K562 (cell line): ENCODE results near the gene LATS1. TPM values are rescaled to one million over a fixed set of nuclear protein-coding genes. Genes with fewer than 3 reads are reported as not detected.
A peak's percentile ranks its signal among the peaks of the same experiment; 100 is the strongest.

ENCODE experiments used
- CBFA2T2 ChIP-seq: fragments of 450-650 bp; conservative IDR thresholded peaks from 2 replicates; pipeline ENCODE4 v1.6.1; 2017; ENCODE audit warnings: mild to moderate bottlenecking
- NONO ChIP-seq, 2 experiments: fragments of 200-400 bp in 1 of 2; fragments of 450-650 bp in 1 of 2; formaldehyde crosslinking in 1 of 2; IDR thresholded peaks; 2 replicates each; pipeline ENCODE4 v1.6.1; 2017; ENCODE audit warnings: low read depth in 2 of 2, mild to moderate bottlenecking in 2 of 2, moderate library complexity in 2 of 2, low read length in 1 of 2
- OTX1 ChIP-seq: fragments of 450-650 bp; formaldehyde crosslinking; IDR thresholded peaks from 2 replicates; pipeline ENCODE4 v1.4.0; 2022; ENCODE audit warnings: mild to moderate bottlenecking
- RHOXF2B ChIP-seq: fragments of 250-450 bp; sonication (Bioruptor Pico); conservative IDR thresholded peaks from 2 replicates; pipeline ENCODE4 v1.5.1; 2021
- SRF ChIP-seq, 2 experiments: fragments of 250-450, 450-650 bp in 1 of 2; sonication (Bioruptor Pico) in 1 of 2; sonication (generic) in 1 of 2; formaldehyde crosslinking; IDR thresholded peaks; 2 replicates each; pipeline versions ENCODE4 v1.5.0 to v1.5.1; 2020 to 2022; ENCODE audit warnings: mild to moderate bottlenecking in 1 of 2, missing genetic modification reagents in 1 of 2
- ZNF263 ChIP-seq: sonication (generic); formaldehyde crosslinking; IDR thresholded peaks from 2 replicates; pipeline ENCODE4 v1.8.0; 2022; ENCODE audit warnings: mild to moderate bottlenecking, missing genetic modification reagents, borderline replicate concordance
- ZNF584 ChIP-seq: fragments of 200-800 bp; sonication (Bioruptor generic); IDR thresholded peaks from 2 replicates; pipeline ENCODE4 v1.6.1; 2016; ENCODE audit warnings: low read depth, mild to moderate bottlenecking, missing genetic modification characterization, missing compliant biosample characterization
- ZSCAN29 ChIP-seq: fragments of 450-650 bp; IDR thresholded peaks from 2 replicates; pipeline ENCODE4 v1.6.1; 2017
- polyA plus RNA-seq, 8 experiments: library from polyadenylated mRNA; depleted of rRNA in 4 of 8; stranded (reverse) in 5 of 8; unstranded in 3 of 8; fragments of >200 nt; fragmentation: Nextera tagmentation in 2 of 8; fragmentation: Illumina TruSeq in 1 of 8; extraction: Ambion mirVana in 2 of 8; extraction: Trizol in 1 of 8; gene quantifications; 2 replicates each; pipeline versions ENCODE4 v1.2.1 to v1.2.3, GENCODE V29; 2011 to 2014; ENCODE audit warnings: inconsistent platforms in 1 of 8, missing spikeins in 1 of 8
- total RNA-seq, 7 experiments: library from RNA; depleted of rRNA in 6 of 7; stranded (reverse); fragments of >200 nt in 6 of 7; fragmentation: Illumina TruSeq in 2 of 7; extraction: Trizol in 2 of 7; gene quantifications; 2 replicates each; pipeline versions ENCODE4 v1.2.1 to v1.2.3, GENCODE V29; 2011 to 2021; ENCODE audit warnings: low replicate concordance in 1 of 7
- TF ChIP-seq, protein P1 (sequence below): fragments of 450-650 bp; IDR thresholded peaks from 2 replicates; pipeline ENCODE4 v1.6.1; 2016; ENCODE audit warnings: missing biosample characterization, missing genetic modification characterization
- TF ChIP-seq, protein P2 (sequence below): fragments of 250-450 bp; sonication (Bioruptor Pico); IDR thresholded peaks from 2 replicates; pipeline ENCODE4 v1.5.0; 2021; ENCODE audit warnings: mild to moderate bottlenecking, moderate library complexity
- TF ChIP-seq, protein P3 (sequence below), 2 experiments: fragments of 450-650 bp; formaldehyde crosslinking in 1 of 2; IDR thresholded peaks; 2 replicates each; pipeline versions ENCODE4 v1.4.0 to v1.6.1; 2014 to 2020; ENCODE audit warnings: mild to moderate bottlenecking in 2 of 2, borderline replicate concordance in 1 of 2, low read depth in 1 of 2
- TF ChIP-seq, protein P4 (sequence below): fragments of 450-650 bp; IDR thresholded peaks from 2 replicates; pipeline ENCODE4 v1.6.1; 2016; ENCODE audit warnings: low read depth, mild to moderate bottlenecking, moderate library complexity

Gene LATS1
- total and polyA plus RNA-seq, 9 of the 15 experiments (the other 6 are each of a cell fraction or from before 2014, with no cell fraction given), result 5.0 to 36.3 (median 18.4) TPM

DNA sequence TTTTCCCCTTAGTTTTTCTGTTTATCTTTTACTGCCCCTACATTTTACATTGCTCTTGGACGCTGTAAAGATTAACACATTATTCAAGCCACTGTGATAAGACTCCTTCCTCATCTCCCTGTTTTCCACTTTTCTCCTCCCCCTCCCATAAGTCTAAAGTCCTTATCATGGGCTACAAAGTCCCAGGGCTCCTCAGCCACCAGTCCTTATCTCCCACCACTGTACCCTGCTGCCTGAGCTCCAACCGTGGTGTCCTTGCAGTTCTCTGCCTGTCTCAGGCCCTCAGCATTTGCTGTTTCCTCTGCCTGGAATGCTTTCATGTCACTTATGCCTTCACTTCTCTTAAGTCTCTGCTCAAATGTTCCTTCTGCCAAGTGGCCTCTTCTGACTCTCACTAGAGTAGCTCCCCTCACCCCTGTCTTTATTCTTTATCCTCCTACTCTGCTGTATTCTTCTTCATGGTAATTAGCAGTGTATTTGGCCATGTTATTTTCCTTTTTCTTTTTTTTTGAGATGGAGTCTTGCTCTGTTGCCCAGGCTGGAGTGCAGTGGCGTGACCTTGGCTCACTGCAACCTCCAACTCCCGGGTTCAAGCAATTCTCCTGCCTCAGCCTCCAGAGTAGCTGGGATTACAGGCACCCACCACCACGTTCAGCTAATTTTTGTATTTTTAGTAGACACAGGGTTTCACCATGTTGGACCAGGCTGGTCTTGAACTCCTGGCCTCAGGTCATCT lies 10.8 kb upstream of the LATS1 start (continued):
- TF ChIP-seq, protein P1, sequence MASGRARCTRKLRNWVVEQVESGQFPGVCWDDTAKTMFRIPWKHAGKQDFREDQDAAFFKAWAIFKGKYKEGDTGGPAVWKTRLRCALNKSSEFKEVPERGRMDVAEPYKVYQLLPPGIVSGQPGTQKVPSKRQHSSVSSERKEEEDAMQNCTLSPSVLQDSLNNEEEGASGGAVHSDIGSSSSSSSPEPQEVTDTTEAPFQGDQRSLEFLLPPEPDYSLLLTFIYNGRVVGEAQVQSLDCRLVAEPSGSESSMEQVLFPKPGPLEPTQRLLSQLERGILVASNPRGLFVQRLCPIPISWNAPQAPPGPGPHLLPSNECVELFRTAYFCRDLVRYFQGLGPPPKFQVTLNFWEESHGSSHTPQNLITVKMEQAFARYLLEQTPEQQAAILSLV (tag), result no peak
- TF ChIP-seq, protein P2, sequence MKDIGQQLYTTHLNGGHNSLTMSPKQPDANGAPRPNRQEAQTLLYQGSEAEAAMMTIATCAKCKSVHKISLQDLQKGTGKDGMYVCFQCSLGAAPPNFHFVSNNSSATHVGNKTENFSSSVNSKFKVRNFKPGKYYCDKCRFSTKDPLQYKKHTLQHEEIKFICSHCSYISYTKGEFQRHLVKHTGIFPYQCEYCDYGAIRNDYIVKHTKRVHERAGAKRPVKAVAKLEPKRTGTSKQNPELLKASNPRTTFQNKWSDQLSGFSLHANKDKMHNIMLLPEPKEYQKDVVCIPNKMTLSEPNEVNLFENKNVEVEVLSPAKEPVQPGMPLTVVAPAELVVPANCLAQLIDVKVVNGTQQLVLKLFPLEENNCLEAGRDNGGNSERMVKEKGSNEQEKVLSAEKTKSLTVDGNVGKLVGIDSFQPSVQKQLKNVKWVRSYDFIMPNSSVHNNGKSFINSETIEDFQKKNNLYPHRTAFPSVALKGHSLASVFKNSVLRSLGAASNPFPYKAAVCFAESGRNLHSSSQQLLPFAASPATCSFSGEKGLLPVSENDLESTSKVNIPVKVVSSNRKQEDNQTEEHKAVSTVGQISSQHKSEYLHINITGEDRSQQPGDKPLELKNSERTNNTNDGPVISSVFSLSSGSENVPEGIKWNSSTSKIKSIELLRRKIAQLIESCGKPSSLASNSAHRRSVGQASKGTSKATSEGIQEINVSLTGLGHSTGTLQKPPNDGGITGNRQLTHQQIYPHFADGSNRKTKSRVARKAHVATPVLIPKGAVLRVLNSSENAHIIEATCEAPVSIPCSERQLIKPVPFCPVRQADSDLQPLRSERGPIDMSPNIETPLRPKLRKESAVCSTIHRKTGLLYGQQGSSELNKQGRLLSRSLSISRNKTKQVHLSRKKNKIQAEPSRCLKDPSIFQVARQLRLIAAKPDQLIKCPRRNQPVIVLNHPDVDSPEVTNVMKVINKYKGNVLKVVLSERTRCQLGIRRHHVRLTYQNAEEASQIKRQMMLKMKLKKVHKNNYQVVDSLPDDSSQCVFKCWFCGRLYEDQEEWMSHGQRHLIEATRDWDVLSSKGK (CRISPR knock-in tag), result no peak
- TF ChIP-seq OTX1 (CRISPR knock-in tag) (peak; percentile 92), NONO (IDR thresholded peaks at IDR 0.05; ENCODE audit: low read depth in 2 of 2, low read length in 1 of 2) (0 out of 4 replicates have a peak, but pooled peaks of 1 of the 2 experiments have one; percentile 16), ZSCAN29 (peak; percentile 30; the same call in 1 of the 2 replicates), ZNF263 (no peak), ZNF584 (CRISPR knock-in tag) (peak; percentile 74; the same call in 1 of the 2 replicates), RHOXF2B (no peak), CBFA2T2 (peak; percentile 97), SRF (CRISPR knock-in tag; IDR thresholded peaks at IDR 0.05) (no peak)
- TF ChIP-seq, protein P3, sequence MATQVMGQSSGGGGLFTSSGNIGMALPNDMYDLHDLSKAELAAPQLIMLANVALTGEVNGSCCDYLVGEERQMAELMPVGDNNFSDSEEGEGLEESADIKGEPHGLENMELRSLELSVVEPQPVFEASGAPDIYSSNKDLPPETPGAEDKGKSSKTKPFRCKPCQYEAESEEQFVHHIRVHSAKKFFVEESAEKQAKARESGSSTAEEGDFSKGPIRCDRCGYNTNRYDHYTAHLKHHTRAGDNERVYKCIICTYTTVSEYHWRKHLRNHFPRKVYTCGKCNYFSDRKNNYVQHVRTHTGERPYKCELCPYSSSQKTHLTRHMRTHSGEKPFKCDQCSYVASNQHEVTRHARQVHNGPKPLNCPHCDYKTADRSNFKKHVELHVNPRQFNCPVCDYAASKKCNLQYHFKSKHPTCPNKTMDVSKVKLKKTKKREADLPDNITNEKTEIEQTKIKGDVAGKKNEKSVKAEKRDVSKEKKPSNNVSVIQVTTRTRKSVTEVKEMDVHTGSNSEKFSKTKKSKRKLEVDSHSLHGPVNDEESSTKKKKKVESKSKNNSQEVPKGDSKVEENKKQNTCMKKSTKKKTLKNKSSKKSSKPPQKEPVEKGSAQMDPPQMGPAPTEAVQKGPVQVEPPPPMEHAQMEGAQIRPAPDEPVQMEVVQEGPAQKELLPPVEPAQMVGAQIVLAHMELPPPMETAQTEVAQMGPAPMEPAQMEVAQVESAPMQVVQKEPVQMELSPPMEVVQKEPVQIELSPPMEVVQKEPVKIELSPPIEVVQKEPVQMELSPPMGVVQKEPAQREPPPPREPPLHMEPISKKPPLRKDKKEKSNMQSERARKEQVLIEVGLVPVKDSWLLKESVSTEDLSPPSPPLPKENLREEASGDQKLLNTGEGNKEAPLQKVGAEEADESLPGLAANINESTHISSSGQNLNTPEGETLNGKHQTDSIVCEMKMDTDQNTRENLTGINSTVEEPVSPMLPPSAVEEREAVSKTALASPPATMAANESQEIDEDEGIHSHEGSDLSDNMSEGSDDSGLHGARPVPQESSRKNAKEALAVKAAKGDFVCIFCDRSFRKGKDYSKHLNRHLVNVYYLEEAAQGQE (IDR thresholded peaks at IDR 0.05; ENCODE audit: borderline replicate concordance), result peak; percentile 9; the same call in 1 of the 2 replicates
- TF ChIP-seq, protein P3 (CRISPR knock-in tag; IDR thresholded peaks at IDR 0.05; ENCODE audit: low read depth), result no peak
- TF ChIP-seq, protein P4, sequence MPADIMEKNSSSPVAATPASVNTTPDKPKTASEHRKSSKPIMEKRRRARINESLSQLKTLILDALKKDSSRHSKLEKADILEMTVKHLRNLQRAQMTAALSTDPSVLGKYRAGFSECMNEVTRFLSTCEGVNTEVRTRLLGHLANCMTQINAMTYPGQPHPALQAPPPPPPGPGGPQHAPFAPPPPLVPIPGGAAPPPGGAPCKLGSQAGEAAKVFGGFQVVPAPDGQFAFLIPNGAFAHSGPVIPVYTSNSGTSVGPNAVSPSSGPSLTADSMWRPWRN, result peak; percentile 58; the same call in 1 of the 2 replicates
